CD4-positive, alpha-beta T cell treated with Interleukin-10 for 1 hour (primary cell): ENCODE data around the gene CRYAB.
"Not testable (repeated sequence)": the region's sequence is repeated elsewhere in the genome, so short reads cannot be mapped to it uniquely, and the experiment has no call there.

ENCODE experiments used
- DNase-seq: peaks from one replicate; pipeline ENCODE4 v3.0.0-alpha.2; 2020

CRYAB gene

GRCh38 chr11:111905411-111905810, 6.2 kb downstream of the CRYAB start:
- DNase-seq, result no peak

- DNase-seq, result no peak
Observed at GRCh38 chr11:111886844-111887243, 24.7 kb downstream of the CRYAB start.

GRCh38 chr11:111886032-111886431, 25.5 kb downstream of the CRYAB start:
- DNase-seq, result no peak

DNA sequence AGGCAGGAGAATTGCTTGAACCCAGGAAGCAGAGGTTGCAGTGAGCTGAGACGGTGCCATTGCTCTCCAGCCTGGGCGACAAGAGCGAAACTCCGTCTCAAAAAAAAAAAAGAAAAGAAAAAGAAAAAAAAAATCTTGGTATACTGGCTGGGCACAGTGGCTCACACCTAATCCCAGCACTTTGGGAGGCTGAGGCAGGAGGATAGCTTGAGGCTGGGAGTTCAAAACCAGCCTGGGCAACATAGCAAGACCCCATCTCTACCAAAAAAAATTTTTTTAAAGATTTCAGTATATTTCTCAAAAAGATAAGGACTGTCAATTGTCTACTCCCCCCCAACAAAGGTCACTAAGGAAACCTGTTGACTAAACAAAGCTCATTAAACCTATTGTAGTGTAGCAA, 26.5 kb downstream of the CRYAB start:
- not testable (repeated sequence) for DNase-seq

- no peak for DNase-seq
Observed at GRCh38 chr11:111882202-111882601, 29.4 kb downstream of the CRYAB start.

DNA sequence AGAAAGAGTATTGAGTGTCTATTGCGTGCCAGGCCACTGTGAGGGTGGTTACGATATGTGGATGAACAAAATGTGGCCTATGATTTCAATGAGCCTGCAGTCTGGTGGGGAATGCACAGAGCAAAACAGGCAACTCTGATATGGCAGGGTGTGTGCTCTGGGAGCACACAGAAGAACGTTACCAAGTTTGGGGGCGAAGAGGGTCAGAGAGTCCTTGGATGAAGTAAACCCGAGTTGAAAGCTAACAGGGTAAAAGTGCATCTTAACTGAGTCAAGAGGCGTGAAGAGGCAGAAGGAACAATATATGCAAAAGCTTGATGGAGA, 32.0 kb downstream of the CRYAB start:
- no peak for DNase-seq

DNA sequence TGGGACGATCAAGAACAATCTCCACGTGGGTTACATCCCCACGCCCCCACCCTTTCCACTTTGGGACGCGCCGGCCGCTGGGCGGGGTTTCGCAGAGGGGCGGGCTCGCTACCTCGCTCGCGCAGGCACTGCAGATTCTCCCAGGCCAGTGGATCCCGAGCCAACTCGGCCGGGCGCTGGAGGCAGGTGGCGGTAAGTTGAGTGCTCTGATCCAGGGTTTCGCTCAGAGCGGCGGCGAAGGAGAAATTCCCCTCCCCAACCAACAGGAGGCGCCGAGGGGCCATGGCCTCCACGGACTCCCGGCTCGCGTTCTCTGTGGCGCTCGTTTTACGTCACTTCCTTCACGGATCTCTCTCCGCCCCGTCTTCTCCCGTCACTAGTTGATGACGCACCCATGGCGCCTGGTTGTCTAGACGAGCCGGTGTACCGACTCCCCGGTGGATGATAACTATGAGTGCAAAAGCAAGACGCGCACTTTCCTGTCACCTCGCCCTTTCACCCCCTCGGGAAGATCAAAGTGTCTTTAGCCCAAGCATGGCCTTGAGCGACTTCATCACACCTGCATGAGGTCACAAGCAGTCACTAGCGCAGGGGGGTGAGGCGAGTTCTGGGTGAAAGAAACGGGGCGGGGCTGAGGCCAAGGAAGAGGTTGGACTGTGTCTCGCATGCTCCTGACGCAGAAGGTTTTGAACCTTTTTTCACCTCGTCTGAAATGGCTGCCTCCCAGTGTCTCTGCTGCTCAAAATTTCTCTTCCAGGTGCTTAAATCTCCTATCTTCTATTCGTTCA, 32.5 kb downstream of the CRYAB start, which contains the start of the genes CFAP68 and FDXACB1:
CFAP68 (plus strand) TSS at position 693 of the 788 bp plus-strand sequence; CDS start at position 713, 20 bp downstream.
FDXACB1 (minus strand) TSS at position 317 of the 788 bp plus-strand sequence; CDS start at position 284, 33 bp downstream.
- DNase-seq, result peak; percentile 96

DNA sequence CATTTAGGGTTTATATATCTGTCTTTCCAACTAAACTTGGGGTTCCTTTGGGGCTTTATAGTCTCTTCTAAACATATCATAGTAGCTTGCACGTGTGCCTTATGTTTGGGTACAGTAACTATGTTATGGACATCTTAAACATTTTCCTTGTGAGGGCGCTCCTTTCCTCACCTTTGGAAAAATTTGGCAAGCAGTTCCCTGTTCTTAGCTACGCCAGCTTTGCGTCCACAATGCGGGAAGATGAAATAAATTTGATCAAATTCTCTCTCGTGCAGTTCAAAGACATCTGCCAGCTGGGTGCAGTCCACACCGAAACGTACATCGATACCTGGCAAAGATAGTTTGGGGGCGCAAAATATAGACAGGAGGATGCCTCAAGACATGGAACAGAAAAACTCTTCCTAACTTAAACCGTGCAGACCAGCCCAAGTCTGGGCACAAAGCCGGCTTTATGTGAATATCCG, 33.2 kb downstream of the CRYAB start:
- no peak for DNase-seq

DNA sequence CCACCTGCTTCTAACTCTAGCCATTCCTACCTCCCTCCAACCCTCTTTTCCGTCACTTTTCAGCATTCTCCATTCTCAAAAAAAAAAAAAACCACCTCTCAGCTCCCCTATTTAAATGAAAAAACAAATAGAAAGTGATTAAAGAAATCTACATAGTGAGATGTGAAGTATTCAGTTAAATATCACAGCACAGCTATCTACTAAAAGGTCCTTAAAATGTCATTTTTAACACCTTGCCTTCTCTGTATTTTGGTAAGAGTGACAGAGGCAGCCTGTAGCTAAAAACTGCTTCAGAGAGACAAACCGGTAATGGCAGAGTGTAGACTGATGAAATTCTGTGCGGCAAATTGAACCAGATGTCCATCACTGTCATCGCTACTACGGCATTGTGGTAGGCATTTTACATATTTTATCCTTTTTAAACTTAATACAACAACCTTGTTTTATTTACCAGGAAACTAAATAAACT, 39.8 kb downstream of the CRYAB start:
- peak; percentile 15 for DNase-seq

GRCh38 chr11:111870886-111871692, 40.5 kb downstream of the CRYAB start, which contains the start of gene ALG9:
ALG9 (minus strand) TSS chr11:111871581; CDS start chr11:111871482, 99 bp downstream.
- peak; percentile 93 for DNase-seq

DNA sequence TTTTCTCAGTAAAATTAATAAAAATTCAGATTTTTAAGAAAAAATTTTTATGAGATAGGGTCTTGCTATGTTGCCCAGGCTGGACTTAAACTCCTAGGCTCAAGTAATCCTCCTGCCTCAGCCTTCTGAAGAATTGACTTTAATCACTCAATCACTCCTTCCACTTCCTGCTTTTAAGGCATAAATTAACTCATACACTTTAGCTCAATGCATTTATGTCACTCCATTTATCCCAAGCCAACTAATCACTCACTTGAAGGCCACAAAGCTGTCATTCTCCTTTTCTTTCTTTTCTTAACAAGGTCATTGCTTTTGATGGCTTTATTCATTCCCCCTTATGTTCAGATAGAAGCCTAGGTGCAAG, 41.1 kb downstream of the CRYAB start:
- DNase-seq, result no peak

DNA sequence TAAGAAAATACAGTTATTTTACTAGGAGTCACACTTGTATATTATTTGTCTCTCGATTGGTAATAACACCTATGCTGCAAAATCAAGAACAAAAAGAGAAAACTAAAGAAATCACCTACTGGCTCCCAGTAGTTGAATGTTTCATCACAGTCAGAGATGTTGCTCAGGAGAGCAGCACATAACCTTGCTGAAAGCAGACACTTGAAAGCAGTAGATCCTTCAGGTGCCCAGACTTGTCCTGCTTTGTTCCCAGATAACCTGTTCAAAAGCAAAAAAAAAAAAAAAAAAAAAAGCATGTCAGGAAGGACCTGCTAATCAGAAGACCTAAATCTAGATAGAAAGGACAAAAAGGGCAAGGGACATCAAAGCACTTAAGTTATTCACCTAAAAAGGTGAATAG, 41.5 kb downstream of the CRYAB start:
- DNase-seq, result no peak

DNA sequence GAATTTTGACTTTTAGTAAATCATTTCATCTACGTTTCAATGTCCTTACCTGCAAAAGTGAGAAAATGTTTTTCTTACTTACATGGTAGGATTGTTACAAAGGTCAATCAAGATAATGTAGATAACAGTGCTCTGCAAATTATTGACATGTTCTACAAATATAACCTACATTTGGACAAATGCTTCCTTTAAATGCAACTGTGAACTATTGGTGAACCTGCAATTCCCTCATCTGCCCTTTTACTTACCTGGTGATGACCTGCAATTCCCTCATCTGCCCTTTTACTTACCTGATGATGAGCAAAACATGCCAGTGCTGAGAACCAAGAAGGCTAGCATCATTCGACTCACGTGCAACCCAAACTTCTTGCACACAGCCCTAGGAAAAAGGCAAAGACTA, 51.3 kb downstream of the CRYAB start:
- no peak for DNase-seq
